COLO668 (cell line): ENCODE data around the gene SURF2.
A peak's percentile ranks its signal among the peaks of the same experiment; 100 is the strongest.
"Not testable (repeated sequence)": the region's sequence is repeated elsewhere in the genome, so short reads cannot be mapped to it uniquely, and the experiment has no call there.

Source experiments
- DNase-seq: peaks from one replicate; lab custom pipeline; 2025; ENCODE audit not compliant: unreplicated experiment; lab: John Stamatoyannopoulos, UW

Gene SURF2

DNA sequence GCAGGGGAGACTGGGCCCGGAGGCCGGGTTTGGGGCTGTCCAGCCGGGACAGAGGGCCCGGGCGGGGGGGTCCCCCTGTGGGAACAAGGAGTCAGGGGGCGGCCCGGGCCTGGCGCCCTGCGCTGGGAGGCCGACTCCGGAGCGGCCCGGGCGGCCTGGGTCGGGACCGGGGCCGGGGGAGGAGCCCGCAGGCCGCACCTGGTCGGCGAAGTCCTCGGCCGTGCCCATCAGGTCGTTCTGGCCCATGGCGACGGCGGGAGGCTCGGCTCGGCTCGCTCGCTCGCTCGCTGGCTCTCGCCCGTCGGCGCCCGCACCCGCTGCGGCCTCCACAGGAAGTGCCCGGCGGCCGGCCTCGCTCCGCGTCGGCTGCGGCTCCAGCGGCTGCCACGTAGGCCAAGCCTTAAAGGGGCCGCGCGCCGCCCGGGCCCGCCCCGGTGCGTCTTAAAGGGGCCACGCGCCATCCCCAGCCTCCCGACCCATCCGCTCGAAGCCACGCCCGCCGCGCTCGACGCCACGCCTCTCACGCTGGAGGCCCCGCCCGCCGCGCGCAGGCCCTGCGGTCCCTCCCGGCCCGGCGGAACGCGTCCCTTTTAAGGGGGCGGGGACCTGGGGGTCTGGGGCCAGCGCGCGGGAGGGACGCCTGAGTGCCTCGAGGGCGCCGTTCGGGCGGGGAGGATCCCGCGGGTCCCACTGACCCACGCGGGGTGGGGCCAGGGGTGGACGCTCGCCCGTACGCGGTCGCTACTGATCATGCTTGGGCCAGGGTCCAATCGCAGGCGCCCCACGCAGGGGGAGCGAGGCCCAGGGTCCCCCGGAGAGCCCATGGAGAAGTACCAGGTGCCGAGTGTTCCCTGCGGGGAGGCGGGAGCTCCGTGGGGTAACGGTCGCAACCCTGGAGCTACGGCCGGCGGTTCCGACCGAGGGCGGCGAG is 19.6 kb downstream of the SURF2 start, which contains the start of the genes STKLD1 and SURF4:
Gene STKLD1 (plus strand): TSS at position 643 of the 931 bp plus-strand sequence. CDS start 108 bp downstream, at position 751.
Gene SURF4 (minus strand): TSS at position 337 of the 931 bp plus-strand sequence. CDS start 91 bp downstream, at position 246.
- DNase-seq = peak; percentile 98

GRCh38 chr9:133377280-133377679 is 20.9 kb downstream of the SURF2 start:
- not testable (repeated sequence) for DNase-seq

GRCh38 chr9:133377721-133378216 is 21.4 kb downstream of the SURF2 start:
- peak; percentile 73 for DNase-seq

GRCh38 chr9:133378408-133378962 is 22.1 kb downstream of the SURF2 start:
- DNase-seq = peak; percentile 48

DNA sequence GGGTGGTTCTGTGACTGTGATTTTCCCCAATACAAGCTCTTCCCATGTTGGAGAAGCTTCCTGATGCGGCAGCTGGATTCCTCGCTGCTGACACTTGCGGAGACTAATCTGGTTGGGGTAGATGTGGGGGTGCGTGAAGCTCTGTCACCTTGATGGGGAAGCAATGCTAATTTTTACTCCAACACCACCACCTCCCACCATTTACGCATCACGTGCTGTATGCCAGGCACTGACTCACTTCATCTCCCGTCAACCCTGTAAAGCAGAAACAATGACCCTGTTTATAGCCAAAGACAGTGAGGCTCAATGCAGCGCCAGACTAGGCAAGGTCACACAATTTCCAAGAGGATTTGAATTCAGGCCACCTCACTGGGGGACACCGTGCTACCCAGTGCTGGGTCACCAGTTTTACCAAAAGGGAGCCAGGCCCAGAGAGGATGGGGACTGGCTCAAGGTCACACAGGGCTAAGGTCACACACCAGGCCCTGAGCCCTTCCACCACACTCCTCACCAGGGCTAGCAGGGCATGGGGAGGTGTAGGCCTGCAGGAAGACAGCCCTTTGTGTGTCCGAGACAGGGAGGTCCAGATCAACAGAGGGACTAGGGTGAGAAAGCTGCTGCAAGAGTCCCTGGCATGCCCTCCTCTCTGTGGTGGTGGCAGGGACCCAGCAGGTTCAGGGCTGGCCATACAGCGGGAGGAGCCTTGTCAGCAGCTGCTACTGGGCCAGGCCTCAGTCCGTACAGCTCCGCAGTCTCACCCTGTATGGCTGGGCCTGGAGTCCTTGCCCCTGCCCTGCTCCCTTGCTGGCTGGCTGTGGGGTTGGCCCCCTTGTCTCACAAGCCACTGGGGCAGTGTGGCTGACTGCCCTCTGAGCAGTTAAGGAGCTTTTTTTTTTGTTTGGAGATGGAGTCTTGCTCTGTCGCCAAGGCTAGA is 23.1 kb downstream of the SURF2 start:
- no peak for DNase-seq

GRCh38 chr9:133380734-133381133 is 24.4 kb downstream of the SURF2 start:
- no peak for DNase-seq

DNA sequence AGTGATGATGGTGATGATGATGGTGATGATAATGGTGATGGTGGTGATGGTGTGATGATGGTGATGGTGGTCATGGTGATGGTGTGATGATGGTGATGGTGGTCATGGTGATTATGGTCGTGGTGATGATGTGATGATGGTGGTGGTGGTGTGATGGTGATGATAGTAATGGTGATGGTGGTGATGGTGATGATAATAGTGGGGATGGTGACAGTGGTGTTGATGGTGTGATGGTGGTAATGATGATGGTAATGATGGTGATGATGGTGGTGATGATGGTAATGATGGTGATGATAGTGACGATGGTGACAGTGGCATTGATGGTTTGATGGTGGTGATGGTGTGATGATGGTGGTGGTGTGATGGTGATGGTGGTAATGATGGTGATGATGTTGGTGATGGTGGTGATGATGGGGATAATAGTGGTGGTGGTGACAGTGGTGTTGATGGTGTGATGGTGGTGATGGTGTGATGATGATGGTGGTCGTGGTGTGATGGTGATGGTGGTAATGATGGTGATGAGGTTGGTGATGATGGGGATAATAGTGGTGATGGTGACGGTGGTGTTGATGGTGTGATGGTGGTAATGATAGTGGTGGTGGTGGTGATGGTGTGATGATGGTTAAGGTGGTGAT is 26.3 kb downstream of the SURF2 start:
- no peak for DNase-seq

DNA sequence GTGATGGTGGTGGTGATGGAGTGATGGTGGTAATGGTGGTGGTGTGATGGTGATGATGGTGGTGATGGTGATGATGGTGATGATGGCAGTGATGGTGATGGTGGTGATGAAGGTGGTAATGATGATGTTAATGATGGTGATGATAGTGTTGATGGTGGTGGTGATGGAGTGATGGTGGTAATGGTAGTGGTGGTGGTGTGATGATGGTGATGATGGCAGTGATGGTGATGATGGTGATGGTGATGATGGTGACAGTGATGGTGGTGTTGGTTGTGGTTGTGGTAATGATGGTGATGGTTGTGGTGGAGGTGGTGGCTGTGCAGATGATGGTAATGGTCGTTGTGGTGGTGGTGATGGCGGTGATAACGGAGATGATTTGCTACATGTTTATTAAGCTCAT is 27.1 kb downstream of the SURF2 start:
- no peak for DNase-seq

- no peak for DNase-seq
Observed at GRCh38 chr9:133384736-133385321, 28.5 kb downstream of the SURF2 start.

DNA sequence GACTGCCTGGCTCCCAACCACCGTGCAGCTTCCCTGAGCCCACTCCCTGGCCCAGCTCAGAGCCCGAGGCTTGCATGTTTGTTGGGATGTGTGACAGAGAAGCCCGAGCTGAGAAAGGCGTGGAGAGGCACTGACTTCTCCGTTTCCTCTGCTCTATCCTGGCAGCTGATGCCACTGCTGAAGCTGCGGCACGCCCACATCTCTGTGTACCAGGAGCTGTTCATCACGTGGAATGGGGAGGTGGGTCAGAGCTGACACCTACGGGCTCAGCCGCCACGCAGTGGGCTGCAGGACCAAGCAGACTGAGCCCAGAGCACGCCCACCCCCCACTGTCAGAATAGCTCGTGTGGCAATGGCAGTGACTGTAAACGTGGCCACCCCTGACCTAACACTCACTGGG is 29.1 kb downstream of the SURF2 start:
- no peak for DNase-seq

GRCh38 chr9:133386338-133386737 is 30.0 kb downstream of the SURF2 start:
- no peak for DNase-seq

DNA sequence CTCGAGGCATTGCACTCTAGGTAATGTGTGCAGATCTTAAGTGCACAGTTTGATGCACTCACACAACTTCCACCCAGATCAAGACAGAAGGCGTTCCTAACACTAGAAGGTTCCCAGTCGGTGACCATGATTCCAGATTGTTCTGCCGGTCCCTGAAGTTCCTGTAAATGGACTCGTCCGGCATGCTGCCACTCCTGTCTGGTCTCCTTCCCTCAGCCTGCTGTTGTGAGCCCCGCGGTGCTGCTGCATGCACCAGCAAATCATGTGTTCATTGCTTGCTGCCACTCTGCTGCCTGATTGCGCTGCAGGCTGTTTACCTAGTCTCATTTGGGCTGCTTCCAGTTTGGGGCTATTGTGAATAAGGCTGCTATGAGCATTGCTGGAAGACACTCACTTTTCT is 31.3 kb downstream of the SURF2 start:
- DNase-seq = no peak

DNA sequence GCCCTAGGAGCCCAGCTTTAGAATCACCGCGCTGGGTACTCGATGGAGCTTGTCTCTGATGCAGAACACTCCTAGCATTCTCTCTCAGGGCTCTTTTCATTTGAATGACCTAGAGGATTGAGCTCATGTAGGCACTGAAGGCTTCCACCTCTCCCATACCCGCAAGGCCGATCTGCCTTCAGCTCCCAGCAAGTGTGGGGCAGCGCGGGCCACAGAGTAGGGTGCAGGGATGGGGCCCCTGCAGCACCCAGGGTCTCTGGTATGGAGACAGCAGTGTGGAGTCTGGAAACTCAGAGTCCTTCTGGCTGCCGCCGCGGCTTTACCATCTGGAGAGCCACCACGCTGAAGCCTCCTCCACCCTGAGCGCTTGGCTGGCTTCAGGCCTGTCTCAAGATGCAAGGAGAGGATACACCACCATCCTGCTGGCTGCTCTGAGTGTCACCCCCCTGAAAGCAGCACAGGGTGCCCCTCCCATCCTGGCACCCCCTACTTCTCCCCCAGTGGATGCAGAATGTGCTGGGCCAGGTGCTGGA is 32.7 kb downstream of the SURF2 start:
- DNase-seq = no peak

DNA sequence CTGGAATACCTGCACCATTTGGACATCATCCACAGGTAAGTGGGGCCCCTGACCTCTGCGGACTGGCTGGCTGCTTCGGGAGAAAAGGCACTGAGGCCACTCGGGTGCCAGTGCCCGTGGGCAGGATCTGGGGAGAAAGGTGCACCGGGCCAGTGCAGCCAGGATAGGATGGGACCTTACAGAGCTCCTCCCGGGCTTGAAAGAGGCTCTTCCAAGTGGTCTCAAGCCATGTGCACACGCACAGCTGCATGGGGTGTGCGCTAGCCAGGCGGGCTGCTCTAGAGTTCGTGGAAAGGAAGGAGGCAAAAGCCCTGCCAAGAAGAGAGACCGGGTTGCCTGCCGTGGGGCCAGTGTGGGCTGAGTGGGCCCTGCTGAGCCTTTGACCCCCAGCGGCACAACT is 33.2 kb downstream of the SURF2 start:
- no peak for DNase-seq

DNA sequence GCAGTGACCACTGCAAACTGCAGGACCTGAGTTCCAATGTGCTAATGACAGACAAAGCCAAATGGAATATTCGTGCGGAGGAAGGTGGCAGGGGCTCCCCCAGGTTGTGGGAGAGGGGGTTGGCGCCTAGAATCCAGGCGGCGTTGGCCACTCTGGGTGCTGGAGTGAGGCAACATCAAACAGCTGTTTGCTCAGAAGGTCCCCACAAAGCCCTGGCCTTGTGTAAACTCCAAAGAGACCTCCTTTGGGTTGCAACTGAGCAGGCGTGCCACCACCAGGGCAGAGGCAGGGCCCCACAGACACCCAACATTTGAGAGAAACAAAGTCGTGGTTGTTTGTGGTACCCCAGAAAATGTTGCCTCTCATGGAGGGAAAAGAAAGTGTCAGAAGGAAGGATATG is 34.4 kb downstream of the SURF2 start:
- no peak for DNase-seq

DNA sequence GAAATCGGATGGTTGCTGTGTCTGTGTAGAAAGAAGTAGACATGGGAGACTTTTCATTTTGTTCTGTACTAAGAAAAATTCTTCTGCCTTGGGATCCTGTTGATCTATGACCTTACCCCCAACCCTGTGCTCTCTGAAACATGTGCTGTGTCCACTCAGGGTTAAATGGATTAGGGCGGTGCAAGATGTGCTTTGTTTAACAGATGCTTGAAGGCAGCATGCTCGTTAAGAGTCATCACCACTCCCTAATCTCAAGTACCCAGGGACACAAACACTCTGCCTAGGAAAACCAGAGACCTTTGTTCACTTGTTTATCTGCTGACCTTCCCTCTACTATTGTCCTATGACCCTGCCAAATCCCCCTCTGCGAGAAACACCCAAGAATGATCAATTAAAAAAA is 35.1 kb downstream of the SURF2 start:
- DNase-seq = not testable (repeated sequence)

DNA sequence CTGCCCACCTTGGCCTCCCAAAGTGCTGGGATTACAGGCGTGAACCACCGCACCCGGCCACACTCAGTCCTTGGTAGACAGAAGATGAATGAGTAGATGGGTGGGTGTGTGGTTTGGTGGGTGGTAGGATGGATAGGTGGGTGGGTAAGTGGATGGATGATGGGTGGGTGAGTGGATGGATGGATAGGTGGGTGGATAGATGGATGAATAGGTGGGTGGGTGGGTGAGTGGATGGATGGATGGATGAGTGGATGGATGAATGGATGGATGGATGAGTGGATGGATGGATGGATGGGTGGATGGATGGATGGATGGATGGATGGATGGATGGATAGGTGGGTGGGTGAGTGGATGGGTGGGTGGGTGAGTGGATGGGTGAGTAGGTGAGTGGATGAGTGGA is 36.0 kb downstream of the SURF2 start:
- not testable (repeated sequence) for DNase-seq

DNA sequence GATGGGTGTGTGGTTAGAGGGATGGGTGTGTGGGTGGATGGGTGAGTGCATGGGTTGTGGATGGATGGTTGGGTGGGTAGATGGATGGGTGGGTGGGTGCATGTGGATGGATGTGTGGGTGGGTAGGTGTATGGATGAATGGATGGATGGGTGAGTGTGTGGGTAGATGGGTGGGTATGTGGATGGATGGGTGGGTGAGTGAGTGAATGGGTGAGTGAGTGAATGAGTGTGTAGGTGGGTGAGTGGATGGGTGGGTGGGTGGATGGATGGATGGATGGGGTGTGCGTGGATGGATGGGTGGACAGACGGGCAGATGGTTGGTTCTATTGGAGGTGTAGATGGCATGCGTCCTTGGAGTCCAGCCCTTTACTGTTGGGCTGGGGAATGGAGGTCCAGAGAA is 37.0 kb downstream of the SURF2 start:
- no peak for DNase-seq

DNA sequence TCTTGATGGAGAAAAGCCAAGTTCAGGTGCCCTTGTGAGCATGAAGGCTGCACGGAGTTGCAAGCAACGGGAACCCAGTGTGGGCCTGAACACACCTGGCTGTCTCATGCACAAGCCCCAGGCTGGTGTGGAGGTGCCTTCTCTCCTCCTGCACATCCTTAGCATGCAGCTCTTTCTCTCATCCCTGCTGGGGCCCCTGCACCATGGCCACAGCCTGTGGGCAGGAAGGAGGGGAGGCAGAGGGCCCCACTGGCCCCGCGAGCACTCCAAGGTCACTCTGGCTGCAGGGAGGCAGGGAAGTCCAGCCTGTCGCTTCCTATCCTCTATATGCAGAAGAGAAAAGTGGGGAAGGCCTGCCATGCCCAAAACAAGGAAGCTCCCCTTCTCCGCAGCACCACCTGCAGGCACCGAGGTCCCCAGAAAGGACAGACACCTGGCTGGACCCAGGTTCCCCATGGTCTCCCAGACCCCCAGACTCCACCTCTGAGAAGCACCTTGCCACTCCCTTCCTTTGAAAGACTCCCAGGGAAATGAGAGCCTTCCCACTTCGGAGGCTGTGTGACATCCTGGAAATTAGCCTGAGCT is 38.4 kb downstream of the SURF2 start:
- peak; percentile 6 for DNase-seq

DNA sequence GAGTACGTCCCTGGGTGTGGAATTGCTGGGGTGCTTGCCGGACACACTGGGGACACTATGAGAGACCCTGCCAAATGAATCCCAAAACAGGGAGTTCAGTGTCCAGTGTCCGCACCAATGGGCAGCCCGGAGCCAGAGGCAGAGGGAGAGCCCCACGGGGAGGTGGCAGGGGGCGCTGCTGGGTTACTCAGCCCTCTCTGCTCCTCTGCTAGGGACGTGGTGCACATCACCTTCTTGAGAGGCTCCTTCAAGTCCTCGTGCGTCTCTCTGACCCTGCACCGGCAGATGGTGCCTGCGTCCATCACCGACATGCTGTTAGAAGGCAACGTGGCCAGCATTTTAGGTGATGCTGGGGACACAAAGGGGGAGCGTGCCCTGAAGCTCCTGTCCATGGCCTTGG is 40.6 kb downstream of the SURF2 start:
- no peak for DNase-seq
